Measurements from ENCODE around the gene DAB1.

DNA sequence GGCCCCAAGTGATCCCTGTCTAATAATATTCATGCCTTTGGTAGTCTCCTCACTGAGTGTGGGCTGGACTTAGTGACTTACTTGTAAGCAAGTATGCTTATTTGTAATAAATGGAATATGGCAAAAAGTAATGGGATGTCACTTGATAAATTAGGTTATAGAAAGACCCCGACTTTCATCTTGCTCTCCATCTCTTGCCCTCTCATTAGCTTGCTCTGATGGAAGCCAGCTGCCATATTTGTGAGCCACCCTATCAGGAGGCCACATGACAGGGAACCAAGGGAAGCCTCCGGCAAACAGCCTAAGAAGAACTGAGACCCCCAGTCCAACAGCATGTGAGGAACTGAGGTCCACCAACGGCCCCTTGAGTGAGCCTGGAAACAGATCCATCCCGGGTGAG is 107.0 kb downstream of the DAB1 start:
- TF ChIP-seq, protein P1, sequence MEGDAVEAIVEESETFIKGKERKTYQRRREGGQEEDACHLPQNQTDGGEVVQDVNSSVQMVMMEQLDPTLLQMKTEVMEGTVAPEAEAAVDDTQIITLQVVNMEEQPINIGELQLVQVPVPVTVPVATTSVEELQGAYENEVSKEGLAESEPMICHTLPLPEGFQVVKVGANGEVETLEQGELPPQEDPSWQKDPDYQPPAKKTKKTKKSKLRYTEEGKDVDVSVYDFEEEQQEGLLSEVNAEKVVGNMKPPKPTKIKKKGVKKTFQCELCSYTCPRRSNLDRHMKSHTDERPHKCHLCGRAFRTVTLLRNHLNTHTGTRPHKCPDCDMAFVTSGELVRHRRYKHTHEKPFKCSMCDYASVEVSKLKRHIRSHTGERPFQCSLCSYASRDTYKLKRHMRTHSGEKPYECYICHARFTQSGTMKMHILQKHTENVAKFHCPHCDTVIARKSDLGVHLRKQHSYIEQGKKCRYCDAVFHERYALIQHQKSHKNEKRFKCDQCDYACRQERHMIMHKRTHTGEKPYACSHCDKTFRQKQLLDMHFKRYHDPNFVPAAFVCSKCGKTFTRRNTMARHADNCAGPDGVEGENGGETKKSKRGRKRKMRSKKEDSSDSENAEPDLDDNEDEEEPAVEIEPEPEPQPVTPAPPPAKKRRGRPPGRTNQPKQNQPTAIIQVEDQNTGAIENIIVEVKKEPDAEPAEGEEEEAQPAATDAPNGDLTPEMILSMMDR (IDR thresholded peaks at IDR 0.05; ENCODE audit: low read depth, low read length, poor library complexity, severe bottlenecking) = no peak
- TF ChIP-seq EZH2phosphoT487 (IDR thresholded peaks at IDR 0.05; ENCODE audit: borderline replicate concordance, low read length) = no peak

All from DOHH2 (cell line).